Heart left ventricle (tissue), 13 donors: ENCODE measurements around the gene KLHL29.

Source experiments
- POLR2A ChIP-seq, 2 donors: fragments of 450-650 bp; IDR thresholded peaks; one replicate each; pipeline ENCODE4 v1.6.1; 2017; ENCODE audit warnings: antibody characterized with exemption in 2 of 2, mild to moderate bottlenecking in 2 of 2, moderate library complexity in 2 of 2
- TF ChIP-seq, protein P1 (sequence below), 12 donors: fragments of 200-600 bp; sonication (generic) in 4 of 12; IDR thresholded peaks; one replicate each; pipeline versions ENCODE4 v1.5.0 to v1.8.0; 2018 to 2022; ENCODE audit warnings: antibody characterized with exemption in 12 of 12, mild to moderate bottlenecking in 5 of 12
- donor health status: ischemic (EF 13 %, LVEDD 7.1; RV severe dilation, severe dysfunction).
- donor health status: DM: no; HTN: yes; CAD: no.
- donor health status: DM: no; HTN: no; CAD: no.
- donor health status: ischemic (EF 25% LVEDD 6.9; RV normal size, moderate dysfunction).
- donor health status: ischemic (EF 25% LVEDD 5.7; RV mildly dilated, moderate dysfunction).
- donor health status: ischemic (EF 35%, LVEDD 5.7; RV mildly dilated, moderate dysfunction).
- donor health status: nonischemic (EF 11% LVEDD 7.7; RV severe dilation, severe dysfunction).
- donor health status: DM: yes; HTN: yes; CAD: no.
- donor health status: PGD.
- donor health status: ischemic (EF 29% LVEDD 5.4; RV normal size, mild dysfunction).
- donor health status: nonischemic (EF 23%, LVEDD 6.1; RV moderate dilation, normal function).

GRCh38 chr2:23722255-23722654, 337.3 kb downstream of the KLHL29 start:
- TF ChIP-seq, protein P1, sequence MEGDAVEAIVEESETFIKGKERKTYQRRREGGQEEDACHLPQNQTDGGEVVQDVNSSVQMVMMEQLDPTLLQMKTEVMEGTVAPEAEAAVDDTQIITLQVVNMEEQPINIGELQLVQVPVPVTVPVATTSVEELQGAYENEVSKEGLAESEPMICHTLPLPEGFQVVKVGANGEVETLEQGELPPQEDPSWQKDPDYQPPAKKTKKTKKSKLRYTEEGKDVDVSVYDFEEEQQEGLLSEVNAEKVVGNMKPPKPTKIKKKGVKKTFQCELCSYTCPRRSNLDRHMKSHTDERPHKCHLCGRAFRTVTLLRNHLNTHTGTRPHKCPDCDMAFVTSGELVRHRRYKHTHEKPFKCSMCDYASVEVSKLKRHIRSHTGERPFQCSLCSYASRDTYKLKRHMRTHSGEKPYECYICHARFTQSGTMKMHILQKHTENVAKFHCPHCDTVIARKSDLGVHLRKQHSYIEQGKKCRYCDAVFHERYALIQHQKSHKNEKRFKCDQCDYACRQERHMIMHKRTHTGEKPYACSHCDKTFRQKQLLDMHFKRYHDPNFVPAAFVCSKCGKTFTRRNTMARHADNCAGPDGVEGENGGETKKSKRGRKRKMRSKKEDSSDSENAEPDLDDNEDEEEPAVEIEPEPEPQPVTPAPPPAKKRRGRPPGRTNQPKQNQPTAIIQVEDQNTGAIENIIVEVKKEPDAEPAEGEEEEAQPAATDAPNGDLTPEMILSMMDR (IDR thresholded peaks at IDR 0.05) = no peak
- TF ChIP-seq POLR2A (IDR thresholded peaks at IDR 0.05) = no peak
